B cell (primary cell): ENCODE data around the gene FAM200B.

Source experiments
- EZH2 ChIP-seq: IDR thresholded peaks from 2 replicates; pipeline ENCODE4 v1.6.1; 2012; ENCODE audit warnings: borderline replicate concordance, low read depth, mild to moderate bottlenecking, moderate library complexity, low read length; ENCODE audit not compliant: insufficient read depth, poor library complexity, severe bottlenecking
- TF ChIP-seq, protein P1 (sequence below): fragments of 200-600 bp; IDR thresholded peaks from one replicate; pipeline ENCODE4 v1.8.0; 2022; ENCODE audit warnings: antibody characterized with exemption, mild to moderate bottlenecking

DNA sequence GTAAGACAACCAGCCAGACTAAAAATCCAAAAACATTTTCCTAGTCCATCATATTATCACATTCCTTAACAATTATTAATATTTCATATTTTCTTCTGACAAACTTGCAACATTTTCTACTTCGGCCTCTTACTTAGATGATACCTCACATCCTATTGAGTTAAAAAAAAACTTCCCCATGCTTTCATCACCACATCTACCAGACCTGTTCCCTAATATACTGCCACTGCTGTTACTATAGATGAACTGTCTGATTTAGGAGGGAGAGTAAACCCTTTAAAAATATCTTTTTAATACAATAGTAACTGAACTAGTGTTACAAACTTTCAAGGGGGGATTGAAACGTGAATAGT, 1.5 kb downstream of the FAM200B start:
- TF ChIP-seq, protein P1, sequence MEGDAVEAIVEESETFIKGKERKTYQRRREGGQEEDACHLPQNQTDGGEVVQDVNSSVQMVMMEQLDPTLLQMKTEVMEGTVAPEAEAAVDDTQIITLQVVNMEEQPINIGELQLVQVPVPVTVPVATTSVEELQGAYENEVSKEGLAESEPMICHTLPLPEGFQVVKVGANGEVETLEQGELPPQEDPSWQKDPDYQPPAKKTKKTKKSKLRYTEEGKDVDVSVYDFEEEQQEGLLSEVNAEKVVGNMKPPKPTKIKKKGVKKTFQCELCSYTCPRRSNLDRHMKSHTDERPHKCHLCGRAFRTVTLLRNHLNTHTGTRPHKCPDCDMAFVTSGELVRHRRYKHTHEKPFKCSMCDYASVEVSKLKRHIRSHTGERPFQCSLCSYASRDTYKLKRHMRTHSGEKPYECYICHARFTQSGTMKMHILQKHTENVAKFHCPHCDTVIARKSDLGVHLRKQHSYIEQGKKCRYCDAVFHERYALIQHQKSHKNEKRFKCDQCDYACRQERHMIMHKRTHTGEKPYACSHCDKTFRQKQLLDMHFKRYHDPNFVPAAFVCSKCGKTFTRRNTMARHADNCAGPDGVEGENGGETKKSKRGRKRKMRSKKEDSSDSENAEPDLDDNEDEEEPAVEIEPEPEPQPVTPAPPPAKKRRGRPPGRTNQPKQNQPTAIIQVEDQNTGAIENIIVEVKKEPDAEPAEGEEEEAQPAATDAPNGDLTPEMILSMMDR: no peak
- TF ChIP-seq EZH2: no peak
